HG03066 (cell line): ENCODE results near the gene PPP4R3A.
A peak's percentile ranks its signal among the peaks of the same experiment; 100 is the strongest.
"Not testable (repeated sequence)": the region's sequence is repeated elsewhere in the genome, so short reads cannot be mapped to it uniquely, and the experiment has no call there.

Experiments used
- ATAC-seq: cut with Tn5 transposase; IDR thresholded peaks from one replicate; pipeline ENCODE4 v1.9.1; 2021; ENCODE audit warnings: low read depth; ENCODE audit not compliant: unreplicated experiment

Gene PPP4R3A

DNA sequence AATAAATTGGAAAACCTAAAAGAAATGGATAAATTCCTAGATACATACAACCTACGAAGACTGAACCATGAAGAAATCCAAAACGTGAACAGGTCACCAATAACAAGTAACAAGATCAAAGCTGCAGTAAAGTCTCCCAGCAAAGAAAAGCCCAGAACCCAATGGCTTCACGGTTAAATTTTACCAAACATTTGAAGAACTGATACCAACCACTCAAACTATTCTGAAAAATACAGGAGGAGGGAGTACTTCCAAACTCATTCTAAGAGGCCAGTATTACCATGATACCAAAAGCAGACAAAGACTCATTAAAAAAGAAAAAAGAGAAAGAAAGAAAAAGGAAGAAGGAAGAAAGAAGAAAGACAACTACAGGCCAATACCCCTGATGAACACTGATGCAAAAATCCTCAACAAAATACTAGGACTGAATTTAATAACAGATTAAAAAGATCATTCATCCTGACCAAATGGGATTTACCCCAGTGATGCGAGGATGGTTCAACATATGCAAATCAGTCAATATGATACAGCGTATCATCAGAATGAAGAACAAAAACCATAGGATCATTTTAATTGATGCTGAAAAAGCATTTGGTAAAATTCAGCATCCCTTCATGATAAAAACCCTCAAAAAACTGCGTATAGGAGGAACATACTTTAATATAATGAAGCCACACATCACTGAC, 65.6 kb downstream of the PPP4R3A start:
- ATAC-seq = no peak

DNA sequence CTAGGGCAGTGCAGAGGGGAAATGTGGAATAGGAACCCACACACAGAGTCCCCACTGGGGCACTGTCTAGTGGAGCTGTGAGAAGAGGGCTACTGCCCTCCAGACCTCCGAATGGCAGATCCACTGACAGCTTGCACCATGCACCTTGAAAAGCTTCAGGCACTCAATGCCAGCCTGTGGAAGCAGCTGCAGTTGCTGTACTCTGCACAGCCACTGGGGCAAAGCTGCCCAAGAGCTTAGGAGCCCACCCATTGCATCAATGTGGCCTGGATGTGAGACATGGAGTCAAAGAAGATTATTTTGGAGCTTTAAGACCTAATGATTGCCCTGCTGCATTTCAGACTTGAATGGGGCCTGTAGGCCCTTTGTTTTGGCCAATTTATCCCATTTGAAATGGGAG, 70.8 kb downstream of the PPP4R3A start:
- no peak for ATAC-seq

DNA sequence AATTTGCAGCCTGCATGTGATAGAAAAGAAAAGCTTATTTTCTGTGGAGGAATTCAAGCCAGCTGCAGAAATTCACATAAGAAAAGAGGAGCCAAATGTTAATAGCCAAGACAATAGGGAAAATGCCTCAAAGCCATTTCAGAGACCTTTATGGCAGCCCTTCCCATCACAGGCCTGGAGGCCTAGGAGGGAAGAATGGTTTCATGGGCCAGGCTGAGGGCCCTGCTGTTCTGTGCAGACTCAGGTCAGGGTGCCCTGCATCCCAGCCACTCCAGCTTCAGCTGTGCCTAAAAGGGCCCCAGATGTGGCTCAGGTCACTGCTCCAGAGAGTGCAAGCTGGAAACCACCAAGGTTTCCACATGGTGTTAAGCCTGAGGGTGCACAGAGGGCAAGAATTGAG, 71.3 kb downstream of the PPP4R3A start:
- no peak for ATAC-seq

DNA sequence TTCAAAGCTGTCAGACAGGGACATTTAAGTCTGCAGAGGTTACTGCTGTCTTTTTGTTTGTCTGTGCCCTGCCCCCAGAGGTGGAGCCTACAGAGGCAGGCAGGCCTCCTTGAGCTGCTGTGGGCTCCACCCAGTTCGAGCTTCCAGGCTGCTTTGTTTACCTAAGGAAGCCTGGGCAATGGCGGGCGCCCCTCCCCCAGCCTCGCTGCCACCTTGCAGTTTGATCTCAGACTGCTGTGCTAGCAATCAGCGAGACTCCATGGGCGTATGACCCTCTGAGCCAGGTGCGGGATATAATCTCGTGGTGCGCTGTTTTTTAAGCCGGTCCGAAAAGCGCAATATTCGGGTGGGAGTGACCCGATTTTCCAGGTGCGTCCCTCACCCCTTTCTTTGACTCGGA, 73.8 kb downstream of the PPP4R3A start:
- not testable (repeated sequence) for ATAC-seq

DNA sequence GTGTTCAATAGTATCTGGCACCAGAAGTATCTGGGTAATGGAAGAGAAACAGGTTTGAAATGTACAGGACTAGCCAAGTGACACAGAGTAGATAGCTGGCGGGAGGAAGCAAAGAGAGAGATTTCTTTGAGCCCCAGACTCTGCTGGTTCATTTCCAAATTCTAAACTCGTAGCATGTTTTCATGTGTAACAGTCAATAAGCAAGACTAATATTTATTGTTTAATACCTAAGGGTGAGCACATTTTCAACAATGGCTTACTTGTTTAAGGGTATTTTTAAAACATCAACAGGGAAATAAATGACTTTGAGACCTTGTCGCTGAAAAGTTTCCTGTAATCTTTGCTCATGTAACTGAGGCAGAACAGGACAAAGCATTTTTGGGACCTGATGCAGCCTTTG, 80.7 kb downstream of the PPP4R3A start:
- no peak for ATAC-seq

DNA sequence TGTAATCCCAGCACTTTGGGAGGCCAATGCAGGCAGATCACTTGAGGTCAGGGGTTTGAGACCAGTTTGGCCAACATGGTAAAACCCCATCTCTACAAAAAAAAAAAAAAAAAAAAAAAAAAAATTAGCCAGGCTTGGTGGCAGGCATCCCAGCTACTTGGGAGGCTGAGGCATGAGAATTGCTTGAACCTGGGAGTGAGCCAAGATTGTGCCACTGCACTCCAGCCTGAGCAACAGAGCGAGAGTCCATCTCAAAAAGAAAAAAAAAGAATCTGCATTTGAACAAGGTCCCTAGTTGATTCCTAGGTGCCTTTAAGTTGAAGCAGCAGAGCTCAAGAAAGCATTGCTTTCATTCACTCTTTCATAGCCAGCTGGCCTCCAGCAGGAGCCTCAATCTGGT, 81.2 kb downstream of the PPP4R3A start:
- not testable (repeated sequence) for ATAC-seq

DNA sequence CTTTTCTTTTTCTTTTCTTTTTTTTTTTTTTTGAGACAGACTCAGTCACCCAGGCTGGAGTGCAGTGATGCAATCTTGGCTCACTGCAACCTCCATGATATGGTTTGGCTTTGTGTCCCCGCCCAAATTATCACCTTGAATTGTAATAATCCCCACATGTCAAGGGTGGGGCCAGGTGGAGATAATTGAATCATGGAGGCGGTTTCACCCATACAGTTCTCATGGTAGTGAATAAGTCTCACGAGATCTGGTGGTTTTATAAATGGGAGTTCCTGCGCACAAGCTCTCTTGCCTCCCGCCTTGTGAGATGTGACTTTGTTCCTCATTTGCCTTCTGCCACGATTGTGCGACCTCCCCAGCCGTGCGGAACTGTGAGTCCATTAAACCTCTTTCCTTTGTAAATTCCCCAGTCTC, 84.6 kb downstream of the PPP4R3A start:
- ATAC-seq = not testable (repeated sequence)

DNA sequence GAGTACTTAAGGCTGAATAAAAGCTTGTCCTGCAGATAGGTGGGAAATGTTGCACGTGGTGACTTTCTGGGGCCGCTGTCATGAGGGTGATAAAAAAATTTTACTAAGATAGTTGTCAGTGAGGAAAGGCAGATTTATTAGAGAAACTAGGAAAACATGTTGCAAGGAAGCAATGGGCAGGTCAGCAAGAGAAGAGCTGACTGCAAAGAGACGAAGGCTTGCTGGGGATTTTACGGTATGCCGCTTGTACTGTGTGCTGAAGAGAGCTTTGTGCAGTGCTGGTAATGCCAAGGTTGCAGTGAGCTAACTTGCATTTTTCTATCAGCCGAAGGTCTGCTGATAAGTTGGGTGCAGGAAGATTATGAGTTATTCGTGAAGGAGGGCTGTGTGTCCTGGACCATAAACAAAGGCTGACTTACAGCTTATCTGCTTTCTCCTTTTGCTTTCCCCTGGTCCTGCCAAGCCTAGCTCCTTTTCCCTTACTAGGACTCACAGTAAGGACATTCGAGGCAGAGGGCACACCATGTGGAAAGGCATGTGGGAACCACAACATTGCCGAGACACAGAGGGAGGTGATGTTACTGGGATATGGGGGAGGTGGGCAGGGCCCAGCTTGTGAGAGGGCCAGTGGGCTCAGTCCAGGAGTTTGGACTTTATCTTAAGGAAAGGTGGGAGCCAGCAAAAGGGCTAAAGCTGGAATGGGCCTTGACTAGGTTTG, 85.1 kb downstream of the PPP4R3A start:
- ATAC-seq = no peak

DNA sequence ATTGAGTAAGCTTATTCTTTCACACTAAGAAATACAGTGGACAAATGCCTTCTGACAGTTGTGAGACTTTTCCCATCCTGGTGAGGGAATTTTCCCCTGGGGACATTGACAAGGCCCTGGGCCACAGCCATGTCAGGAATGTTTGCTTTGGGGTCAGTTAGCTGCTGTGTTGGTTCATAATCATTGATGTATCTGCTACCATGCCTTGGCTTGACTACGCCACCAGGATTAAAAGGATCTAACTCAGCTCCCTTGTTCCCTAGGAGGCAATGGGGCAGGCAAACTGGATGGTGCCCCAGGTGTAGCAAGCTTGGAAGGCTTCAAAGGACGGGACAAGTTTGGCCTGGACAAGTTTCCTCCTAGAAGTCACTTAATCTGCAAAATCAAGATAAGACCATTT, 89.4 kb downstream of the PPP4R3A start:
- ATAC-seq = no peak

DNA sequence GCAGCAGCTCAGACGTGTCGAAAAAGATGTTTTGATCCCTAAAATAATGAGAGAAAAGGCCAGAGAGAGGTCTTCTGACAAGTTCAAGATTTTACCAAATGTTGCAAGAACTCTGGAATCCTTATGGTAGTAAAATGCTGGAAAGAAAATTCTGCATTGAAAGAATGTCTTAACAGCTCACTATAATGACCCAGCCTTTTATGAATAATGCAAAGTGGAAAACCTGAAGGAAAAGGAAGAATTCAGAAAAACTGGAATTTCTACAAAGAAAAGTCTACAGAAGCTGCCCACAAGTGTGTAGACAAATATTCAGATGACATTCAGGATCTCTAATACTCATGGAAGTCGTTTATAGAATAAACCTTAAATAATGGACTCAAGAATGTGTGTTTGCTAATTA, 90.7 kb downstream of the PPP4R3A start:
- ATAC-seq = no peak

DNA sequence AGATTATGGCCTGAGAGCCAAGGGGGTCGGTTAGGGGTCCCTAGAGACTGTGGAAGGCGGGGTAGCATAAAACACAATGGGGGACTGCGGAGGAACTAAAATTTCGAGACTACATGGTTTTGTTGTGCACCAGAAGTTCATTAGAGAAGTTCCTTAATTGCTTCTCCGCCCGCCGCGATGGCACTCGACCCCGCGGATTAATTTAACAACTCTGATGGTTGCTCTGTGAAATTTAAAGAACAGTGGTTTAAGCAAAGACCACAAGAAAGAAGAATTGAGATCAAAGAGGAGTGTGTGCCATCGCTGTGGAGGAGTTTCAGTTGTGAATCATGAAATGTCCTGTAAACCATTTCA, 91.1 kb downstream of the PPP4R3A start:
- ATAC-seq = no peak

DNA sequence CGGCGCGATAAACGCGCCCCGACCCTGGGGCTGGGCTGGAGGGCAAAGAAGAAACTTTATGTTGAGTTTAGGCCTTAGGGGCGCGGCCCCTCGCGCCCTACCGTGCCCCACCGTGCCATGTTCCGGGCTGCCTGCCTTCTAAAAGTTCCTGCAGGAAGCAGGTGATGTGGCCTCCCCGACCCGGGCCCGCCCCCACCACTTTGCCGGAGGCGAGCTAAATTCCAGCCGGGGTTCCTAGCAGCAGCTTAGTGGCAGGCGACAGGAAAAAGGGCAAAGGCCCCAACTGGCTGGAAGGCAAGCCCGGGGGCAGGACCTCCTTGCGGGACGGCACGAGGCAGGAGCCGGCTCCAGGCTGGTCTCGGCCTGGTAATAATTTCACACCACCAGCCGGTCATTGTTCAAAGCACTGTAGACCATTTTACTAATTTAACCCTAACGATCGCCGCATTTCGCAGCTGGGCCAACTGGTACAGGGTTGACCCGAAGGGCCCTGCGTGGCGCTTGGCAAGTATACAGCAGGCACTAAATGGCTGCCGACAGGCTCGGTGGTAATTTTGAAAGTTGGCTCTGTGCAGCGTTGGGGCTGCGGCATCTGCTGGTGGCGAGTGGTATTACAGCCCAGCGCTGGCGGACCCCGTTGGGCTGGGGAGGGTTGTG, 91.6 kb downstream of the PPP4R3A start:
- ATAC-seq = no peak

DNA sequence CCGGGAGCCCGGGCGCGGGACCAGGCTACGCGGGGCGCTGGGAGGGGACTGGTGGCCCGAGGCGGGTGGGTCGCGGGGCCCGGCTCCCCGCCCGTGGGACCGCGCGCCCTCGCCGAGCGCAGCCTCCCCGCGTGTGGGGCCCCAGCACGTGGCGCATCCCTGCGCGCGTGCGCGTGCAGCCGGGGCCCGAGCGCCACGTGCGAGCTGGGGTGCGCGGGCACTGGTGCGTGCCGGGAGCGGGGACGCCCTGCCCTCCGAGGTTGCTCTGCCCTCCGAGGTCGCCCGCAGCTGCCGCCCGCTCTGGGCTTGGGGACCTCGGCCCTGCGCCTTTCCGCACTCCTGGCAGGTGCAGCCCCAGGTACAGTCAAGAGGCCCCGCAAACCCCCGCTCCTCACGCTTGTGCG, 92.1 kb downstream of the PPP4R3A start:
- ATAC-seq = peak; percentile 23

DNA sequence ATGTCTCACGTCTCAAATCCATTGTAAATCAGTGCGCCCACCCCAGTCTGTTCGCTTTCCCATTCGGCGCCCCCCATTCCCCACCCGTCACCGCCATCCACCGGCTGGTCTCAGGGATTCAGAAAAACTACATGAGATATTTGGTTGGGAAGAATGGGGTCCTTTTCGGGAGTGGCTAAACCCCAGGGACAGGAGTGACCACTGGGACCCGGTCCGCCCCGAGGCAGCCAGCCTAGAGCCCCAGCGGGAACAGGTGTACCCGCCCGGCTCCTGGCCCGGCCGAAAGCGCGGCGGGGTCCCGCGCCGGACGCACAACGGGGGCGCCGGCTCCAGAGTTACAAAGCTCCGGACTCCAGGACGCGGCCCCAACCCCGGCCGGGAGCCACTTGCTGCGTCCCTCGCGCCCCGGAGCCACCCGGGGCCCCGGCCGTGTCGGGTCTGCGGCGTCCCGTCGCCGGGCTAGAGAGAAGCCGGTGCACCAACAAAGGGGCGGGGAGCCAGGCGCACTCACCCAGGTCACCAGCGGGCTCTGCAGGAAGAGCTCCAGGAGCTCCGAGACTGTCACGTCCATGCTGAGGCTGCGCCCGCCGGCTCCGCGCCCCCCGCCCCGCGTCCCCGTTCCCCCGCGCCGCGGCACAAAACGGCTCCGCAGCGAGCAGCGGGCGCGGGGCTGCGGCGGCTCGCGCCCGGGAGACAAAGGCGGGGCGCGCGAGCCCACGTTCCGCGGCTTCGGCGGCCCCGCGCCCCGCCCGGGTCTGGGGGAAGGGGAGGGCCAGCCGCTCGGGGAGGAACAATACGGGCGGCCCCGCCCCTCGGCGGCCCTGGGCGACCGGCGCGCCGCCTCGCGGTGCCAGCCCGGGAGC, 92.8 kb downstream of the PPP4R3A start, which contains the start of gene CCDC88C:
Gene CCDC88C (minus strand): TSS at position 701 of the 863 bp plus-strand sequence. CDS start 130 bp downstream, at position 571.
- peak; percentile 32 for ATAC-seq

DNA sequence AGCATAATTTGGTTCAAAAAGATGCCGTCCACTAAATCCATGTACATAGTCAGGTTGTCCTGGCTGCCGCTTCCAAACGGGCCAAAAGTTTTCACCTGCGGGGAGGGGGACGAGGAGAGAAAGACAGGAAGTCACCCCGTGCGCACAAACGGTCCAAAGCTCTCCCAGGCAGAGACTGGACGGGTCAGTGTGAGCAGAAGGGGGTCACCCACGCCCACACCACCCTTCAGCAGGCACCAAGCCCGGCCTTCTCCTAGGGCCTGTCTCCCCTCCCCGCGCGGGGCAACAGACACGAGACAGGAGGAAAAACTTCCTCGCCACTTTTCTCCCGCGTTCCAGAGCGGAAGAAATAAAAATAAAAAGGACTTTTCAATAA, 93.4 kb downstream of the PPP4R3A start:
- no peak for ATAC-seq

DNA sequence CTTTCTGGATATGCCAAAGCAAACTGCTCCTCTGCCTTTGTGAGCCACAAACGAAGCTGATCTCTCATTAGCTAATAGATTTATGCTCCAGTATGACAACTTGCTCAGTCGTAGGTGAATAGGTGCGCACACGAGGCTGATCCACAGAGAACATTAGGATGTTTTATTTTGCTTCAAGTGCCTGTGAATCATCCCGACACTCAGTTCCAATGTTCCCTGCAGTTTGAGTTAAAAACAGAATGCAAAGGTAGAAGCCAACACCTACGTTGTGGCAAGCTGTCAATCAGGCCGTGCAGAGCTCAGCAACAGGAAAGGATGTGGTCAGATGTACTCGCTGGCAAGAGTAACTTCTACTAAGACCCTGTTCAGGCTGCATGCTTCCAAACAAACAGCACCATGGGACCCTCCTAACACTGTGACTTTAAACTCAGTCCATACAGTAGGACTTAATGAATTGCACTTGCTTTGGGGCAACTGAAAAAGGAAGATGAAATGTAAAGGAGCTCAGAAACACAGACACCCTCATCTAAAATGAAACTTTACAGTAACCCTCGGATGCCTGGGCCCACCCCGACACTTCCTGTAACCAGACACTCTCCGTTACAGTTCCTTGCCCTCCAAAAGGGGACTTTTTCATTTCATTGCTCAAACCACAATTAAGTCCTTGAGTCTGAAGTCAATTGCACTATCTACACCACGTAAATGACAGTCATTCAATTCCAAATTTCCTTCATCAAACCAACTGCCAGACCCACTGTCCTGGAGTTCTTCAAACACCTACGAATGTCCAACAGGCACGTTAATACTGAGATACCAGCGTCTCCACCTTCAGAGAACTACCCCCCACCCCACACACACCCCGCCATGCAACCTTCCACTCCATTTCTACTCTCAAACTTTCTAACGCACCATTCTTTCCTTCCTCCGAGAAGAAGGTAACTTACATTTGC, 94.0 kb downstream of the PPP4R3A start:
- peak; percentile 53 for ATAC-seq

DNA sequence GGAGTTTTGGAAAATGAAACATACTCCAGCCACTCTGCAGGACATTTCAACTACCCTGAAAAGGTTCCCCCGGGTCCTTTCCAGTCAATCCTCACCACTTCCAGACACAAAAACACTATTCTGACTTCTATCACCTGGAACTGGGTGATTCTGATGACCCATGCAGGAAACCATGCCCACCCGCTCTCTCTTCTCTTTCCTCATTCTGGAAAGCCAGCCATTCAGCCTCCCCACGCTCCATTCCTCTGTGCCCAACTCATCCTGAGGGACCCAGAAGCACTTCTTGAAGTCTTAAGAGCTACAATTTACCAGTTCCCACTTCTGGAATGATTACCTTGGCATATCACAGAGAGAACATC, 95.7 kb downstream of the PPP4R3A start:
- no peak for ATAC-seq

DNA sequence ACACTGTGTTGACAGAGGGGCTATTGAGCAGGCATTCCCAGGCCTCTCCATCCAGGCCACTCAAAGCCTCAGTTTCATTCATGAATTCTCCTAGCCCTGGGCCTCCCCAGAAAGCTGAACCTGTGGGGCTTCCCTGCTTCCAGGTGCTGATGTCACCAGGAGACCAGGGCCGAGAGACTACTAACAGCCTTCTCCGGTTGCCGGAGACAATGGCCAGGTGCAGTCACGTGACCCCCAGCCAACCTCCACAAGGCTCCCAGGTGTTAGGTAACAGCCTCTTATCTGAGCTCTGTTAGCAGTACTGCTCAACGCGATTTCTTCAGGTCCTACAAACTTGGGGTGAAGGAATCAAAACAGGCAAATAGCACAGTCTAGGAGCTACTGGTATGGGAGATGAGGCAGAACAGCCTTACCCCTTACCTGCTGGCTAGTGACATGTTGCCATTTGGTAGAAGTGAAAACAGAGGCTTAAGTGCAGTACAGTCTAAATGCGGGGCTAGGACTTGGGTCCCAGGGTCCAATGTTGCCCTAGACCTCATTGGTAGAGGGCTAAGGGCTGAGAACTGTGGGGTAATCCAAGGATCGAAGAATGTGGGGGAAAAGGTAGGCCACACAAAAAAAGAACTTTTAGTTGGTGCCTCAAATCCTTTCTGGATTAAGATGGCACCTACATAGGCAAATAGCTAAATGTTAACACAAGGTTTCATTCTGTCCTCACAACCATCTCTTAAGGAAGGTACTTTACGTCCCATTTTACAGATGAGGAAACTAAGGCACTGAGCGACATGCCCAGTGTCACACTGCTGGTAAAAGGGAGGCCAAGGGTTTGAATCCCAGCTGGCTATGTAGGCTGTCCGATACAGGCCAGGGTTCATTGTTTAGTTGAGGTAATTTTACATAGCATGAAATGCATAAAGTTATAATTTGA, 96.3 kb downstream of the PPP4R3A start:
- ATAC-seq = no peak

DNA sequence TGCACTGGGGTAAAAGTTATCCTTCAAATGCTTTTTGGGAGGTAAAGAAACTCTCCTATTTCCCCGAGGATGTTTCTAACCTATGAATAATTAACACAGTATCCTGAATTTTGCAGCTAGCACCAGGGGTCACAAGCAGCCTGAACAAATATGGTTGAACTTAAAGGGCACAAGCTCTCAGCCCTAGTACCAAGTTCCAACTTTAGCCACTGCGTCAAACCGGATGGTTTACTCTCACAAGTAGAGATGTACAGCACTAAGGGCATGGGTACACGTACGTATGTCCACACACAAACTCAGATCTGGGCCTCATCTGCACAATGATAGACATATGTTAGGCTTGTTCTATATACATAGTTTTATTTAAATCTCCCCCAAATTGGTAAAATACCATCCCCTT, 97.2 kb downstream of the PPP4R3A start:
- no peak for ATAC-seq
